SW480 (cell line): ENCODE results near the gene SGCB.

Experiments
- DNase-seq: peaks from one replicate; pipeline ENCODE4 v3.0.0-alpha.2; 2016; ENCODE audit warnings: low spot score

SGCB gene

DNA sequence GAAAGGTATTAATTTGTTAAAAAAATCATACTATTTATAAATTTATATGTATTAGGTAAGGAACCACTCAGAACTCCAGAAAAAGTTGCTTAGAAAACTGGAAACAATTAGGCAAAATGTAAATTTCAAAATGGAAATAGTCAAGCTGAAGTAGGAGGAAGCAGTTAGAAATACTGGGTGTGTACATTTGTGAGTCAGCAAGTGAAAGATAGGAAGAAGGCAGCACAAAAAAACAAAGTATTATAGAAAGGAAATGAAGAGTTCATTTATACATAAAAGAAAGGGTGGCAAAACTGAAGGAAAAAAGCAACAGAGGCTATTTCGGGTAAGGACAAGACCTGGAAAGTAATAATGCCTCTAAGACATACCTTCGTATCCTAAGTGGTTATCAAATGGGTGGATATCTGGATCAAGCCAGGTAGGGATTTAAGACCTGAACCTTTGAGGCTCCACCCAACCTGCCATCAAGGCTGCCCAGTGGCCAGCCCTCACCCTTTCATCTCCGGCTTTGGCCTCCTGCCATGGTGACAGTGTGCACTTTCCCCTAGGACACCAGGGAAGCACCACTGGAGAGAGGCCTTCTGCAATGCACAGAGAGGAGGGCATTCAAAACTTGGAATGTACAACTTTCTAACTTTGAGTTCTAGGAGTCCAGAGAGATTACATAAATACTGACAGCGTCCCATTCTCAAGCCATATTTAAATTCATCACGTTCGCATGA lies 18.0 kb downstream of the SGCB start, which contains the start of gene LRRC66:
LRRC66 (minus strand) TSS at position 428 of the 722 bp plus-strand sequence. CDS start 2,750 bp downstream, outside the sequence.
- DNase-seq = peak; percentile 30

GRCh38 chr4:52017814-52018213 lies 20.3 kb downstream of the SGCB start:
- no peak for DNase-seq

DNA sequence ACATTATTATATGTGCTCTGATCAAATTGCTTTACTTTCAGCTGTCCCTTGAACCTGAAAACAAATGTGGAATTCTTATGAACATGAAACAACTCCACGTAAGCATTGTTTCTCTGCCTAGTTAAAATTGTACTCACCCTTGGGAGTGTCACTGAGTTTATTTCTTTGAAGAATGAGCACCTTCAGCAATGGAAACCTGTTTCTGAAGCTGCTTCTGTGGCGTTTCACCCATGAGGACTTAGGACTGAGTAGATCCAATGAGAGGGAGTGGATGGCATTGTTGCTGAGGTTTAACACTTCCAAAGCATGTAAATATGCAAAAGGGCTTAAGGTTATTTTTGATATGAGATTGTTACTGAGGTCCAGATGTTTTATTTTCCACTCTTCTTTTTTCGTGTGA lies 21.1 kb downstream of the SGCB start:
- no peak for DNase-seq

- no peak for DNase-seq
Observed at GRCh38 chr4:52015366-52015765, 22.7 kb downstream of the SGCB start.

- DNase-seq = no peak
Observed at GRCh38 chr4:52014903-52015302, 23.2 kb downstream of the SGCB start.

DNA sequence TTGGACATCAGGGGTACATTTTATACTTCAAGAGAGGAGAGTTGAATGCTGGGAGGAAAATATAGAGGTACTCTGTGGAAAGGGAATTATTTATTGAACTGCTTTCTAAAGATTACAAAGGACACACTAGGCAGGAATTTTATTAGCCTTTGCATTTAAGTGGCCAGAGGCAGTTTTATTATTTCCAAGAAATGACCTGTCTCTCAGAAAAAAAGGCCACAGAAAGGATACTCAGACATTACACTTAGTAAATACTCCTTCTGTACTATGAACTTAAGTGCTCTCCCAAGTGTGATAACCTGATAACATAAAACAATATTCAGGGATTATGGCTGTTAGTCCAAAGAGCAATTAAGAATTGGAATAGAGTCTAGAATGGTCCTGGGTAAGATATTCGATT lies 25.4 kb downstream of the SGCB start:
- no peak for DNase-seq

DNA sequence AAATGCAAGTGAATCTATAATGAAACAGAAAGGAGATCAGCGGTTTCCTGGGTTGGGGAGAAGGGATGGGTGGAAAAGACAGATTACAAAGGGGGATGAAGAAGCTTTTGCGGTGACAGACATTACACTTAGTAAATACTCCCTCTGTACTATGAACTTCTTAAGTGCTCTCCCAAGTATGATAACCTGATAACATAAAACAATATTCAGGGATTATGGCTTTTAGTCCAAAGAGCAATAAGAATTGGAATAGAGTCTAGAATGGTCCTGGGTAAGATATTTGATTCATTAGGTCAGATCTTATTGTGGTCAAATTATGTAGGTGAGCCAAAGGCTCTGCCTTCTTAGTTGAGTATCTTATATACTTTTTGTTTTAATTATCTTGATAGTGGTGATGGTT lies 27.1 kb downstream of the SGCB start:
- DNase-seq = no peak

GRCh38 chr4:52006887-52007286 lies 31.2 kb downstream of the SGCB start:
- DNase-seq = no peak

- DNase-seq = no peak
Observed at GRCh38 chr4:52005604-52006273, 32.4 kb downstream of the SGCB start.

- no peak for DNase-seq
Observed at GRCh38 chr4:52004414-52004813, 33.7 kb downstream of the SGCB start.

DNA sequence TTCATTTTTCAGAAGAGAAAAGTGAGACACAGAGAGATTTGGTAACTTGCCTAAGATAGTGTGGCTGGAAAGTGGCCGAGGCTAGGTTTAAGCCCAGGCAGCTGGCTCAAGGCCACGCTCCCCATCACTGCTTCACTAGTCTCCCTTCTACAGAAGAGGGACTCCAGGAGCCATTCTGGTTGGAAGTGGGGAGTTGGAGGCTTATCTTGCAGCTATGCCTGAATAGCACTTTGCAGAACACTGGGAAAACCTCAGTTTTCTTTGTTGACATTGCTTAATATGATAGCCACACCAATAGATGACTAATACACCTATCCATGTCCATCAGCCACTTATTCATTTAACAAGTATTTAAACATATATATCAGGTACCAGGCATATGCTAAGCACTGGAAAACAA lies 36.5 kb downstream of the SGCB start:
- DNase-seq = no peak

GRCh38 chr4:51999250-51999649 lies 38.8 kb downstream of the SGCB start:
- DNase-seq = no peak

- DNase-seq = no peak
Observed at GRCh38 chr4:51998837-51999236, 39.3 kb downstream of the SGCB start.

DNA sequence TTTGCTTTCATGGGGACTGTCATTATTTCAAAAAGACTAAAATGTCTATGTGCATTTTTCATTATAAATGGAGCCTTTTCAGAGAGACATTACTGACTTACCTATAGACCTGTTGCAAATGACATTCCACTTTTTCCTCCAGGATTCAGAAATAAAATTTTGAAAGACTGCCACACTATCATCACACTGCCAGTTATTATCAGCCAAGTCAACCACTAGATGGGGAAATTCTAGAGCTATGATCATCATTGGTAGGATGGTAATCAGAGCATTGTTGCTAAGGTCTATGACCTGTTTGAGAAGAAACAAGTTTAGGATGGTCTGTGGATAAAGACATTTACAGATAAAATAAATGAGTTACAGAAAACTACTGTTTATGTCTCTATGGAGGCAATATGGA lies 40.5 kb downstream of the SGCB start:
- DNase-seq = no peak

DNA sequence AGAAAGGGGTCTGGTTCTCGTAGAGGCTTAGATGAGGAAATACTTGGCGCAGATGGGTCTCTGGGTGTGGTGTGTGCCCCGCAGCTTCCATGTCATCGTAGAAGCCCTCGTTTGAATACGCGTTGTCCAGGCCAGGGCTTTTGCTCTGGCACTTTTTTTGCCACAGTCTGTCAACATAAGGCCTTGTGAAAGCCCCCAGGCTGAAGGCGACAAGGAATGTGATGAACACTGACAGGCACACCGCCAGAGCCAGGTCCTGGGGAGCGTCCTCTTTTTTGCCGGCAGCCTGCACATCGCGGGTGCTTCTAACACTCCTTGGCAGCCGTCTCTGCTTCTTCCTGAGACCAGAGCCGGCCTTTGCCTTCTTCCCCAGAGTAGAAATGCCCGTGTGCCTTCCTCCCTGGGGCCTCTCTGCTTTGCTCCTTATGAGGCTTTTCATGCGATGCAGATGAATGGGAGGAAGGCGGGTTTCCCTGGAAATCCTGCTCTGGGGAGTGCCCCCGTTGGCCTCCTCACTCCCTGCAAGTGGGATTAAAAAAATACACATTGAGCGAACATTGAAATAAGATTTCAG lies 42.4 kb downstream of the SGCB start:
- DNase-seq = no peak
